HFF-Myc (cell line): ENCODE results near the gene EAF2.

Source experiments
- DNase-seq: peaks from one replicate; pipeline ENCODE4 v3.0.0-alpha.2; 2011; ENCODE audit warnings: low read depth; ENCODE audit errors: extremely low read depth
- H3K4me3 ChIP-seq: replicated peaks from 2 replicates; pipeline ENCODE4 v1.5.1; 2011; ENCODE audit warnings: low read depth, mild to moderate bottlenecking, control low read depth, low read length
- TF ChIP-seq, protein P1 (sequence below): IDR thresholded peaks from 2 replicates; pipeline ENCODE4 v1.5.1; 2012; ENCODE audit warnings: mild to moderate bottlenecking, low read depth, low read length, control low read depth; ENCODE audit errors: missing control alignments

The EAF2 gene

DNA sequence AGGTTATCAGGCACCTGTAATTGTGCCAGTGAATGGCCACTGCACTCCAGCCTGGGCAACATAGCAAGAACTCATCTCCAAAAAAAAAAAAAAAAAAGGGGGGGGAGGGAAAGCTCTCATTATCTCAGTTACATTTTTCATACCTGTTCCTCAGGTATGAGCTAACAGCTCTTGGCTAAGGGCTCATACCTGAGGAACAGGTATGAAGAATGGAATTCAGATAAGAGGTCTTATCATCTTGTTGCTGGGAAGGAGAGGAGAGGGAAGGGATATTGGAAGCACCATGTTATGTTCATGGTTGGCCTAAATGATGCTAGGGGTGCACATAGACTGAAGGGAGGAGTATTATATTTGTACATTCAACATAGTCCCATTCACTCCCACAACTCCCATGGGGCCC is 61.8 kb downstream of the EAF2 start:
- H3K4me3 ChIP-seq, result no peak overlapping the region
- TF ChIP-seq, protein P1, sequence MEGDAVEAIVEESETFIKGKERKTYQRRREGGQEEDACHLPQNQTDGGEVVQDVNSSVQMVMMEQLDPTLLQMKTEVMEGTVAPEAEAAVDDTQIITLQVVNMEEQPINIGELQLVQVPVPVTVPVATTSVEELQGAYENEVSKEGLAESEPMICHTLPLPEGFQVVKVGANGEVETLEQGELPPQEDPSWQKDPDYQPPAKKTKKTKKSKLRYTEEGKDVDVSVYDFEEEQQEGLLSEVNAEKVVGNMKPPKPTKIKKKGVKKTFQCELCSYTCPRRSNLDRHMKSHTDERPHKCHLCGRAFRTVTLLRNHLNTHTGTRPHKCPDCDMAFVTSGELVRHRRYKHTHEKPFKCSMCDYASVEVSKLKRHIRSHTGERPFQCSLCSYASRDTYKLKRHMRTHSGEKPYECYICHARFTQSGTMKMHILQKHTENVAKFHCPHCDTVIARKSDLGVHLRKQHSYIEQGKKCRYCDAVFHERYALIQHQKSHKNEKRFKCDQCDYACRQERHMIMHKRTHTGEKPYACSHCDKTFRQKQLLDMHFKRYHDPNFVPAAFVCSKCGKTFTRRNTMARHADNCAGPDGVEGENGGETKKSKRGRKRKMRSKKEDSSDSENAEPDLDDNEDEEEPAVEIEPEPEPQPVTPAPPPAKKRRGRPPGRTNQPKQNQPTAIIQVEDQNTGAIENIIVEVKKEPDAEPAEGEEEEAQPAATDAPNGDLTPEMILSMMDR, result no peak
- DNase-seq, result no peak

- H3K4me3 ChIP-seq, result no peak overlapping the region
- TF ChIP-seq, protein P1, result no peak
- DNase-seq, result no peak
These were observed 62.3 kb downstream of the EAF2 start for GRCh38 chr3:121897296-121897695.

GRCh38 chr3:121913305-121913990 is 78.4 kb downstream of the EAF2 start:
- no peak overlapping the region for H3K4me3 ChIP-seq
- TF ChIP-seq, protein P1, result no peak
- DNase-seq, result no peak

GRCh38 chr3:121914081-121914998 is 79.3 kb downstream of the EAF2 start:
- DNase-seq, result no peak
- TF ChIP-seq, protein P1, result no peak
- no peak overlapping the region for H3K4me3 ChIP-seq

- TF ChIP-seq, protein P1, result no peak
- no peak overlapping the region for H3K4me3 ChIP-seq
- no peak for DNase-seq
These were observed 81.2 kb downstream of the EAF2 start for GRCh38 chr3:121916189-121916588.

DNA sequence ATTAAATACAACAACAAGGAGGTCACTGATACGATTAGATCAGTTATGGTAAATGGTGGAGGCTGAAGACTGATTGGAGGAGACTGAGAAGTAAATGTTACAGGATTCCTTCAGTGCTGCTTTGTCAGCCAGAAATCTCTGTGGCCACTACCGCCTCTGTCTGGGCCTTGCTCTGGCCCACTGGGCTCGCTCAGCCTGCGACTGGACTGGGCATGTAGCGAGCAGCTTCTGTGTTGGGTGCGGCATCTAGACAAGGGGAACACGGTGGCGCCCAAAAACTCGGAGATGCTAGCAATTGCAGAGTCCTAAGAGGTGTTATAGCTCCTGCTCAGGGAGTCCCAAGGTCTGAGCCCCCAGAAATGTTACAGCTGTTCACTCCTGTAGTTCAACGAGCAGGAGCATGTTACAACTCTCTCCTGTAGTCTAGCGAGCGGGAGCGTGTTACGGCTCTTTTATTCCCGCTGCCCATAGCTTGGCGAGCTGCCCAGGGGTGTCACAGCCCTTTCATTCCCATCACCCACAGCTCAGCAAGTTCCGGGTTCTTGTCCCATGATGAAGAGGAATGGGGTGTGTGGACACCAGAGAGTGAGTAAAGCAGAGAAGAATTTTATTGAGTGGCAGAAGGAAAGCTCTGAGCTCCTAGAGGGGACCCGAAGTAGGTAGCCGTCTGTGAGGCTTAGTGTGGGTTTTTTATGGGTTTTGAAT is 83.9 kb downstream of the EAF2 start:
- TF ChIP-seq, protein P1, result no peak
- DNase-seq, result no peak
- H3K4me3 ChIP-seq, result no peak overlapping the region
